DOHH2 (cell line): ENCODE measurements around the gene IFNG.

Experiments used
- EZH2phosphoT487 ChIP-seq: fragments of 200-600 bp; sonication (generic); IDR thresholded peaks from 2 replicates; pipeline ENCODE4 v1.6.1; 2017; ENCODE audit warnings: borderline replicate concordance, mild to moderate bottlenecking, antibody characterized with exemption, low read length, moderate library complexity, mixed read lengths
- TF ChIP-seq, protein P1 (sequence below): fragments of 200-600 bp; sonication (generic); IDR thresholded peaks from one replicate; pipeline ENCODE4 v1.5.1; 2014; ENCODE audit warnings: antibody characterized with exemption, mild to moderate bottlenecking, low read depth, low read length; ENCODE audit not compliant: poor library complexity, severe bottlenecking

- TF ChIP-seq, protein P1, sequence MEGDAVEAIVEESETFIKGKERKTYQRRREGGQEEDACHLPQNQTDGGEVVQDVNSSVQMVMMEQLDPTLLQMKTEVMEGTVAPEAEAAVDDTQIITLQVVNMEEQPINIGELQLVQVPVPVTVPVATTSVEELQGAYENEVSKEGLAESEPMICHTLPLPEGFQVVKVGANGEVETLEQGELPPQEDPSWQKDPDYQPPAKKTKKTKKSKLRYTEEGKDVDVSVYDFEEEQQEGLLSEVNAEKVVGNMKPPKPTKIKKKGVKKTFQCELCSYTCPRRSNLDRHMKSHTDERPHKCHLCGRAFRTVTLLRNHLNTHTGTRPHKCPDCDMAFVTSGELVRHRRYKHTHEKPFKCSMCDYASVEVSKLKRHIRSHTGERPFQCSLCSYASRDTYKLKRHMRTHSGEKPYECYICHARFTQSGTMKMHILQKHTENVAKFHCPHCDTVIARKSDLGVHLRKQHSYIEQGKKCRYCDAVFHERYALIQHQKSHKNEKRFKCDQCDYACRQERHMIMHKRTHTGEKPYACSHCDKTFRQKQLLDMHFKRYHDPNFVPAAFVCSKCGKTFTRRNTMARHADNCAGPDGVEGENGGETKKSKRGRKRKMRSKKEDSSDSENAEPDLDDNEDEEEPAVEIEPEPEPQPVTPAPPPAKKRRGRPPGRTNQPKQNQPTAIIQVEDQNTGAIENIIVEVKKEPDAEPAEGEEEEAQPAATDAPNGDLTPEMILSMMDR, result no peak
- no peak for TF ChIP-seq EZH2phosphoT487
Measured at GRCh38 chr12:68122236-68122920, 37.2 kb downstream of the IFNG start.
